Measurements from ENCODE around the gene HEATR3. TPM values are rescaled to one million over a fixed set of nuclear protein-coding genes. Genes with fewer than 3 reads are reported as not detected.

HEATR3 gene
- polyA plus RNA-seq, 3 donors = 10.4 to 40.6 (median 10.7) TPM

GRCh38 chr16:50153596-50154419, 88.0 kb downstream of the HEATR3 start:
- Mint-ChIP-seq H3K27me3 (ENCODE audit: low read depth in 3 of 3) (no peaks in the 10 kb centered on the region), H3K36me3 (peaks cover 9 to 11% of the 10 kb centered on the region in 2 donors), H3K27ac (peak overlapping the region in 6 of 7 donors; percentile 45 to 95 (median 81)), H3K4me3 (peak overlapping the region; percentile 90 to 94), H3K4me1 (peaks cover 42% of the 10 kb centered on the region), H3K9me3 (no peaks in the 10 kb centered on the region)
- Histone ChIP-seq H3K9me3 (replicated peaks in 1 of 2; ENCODE audit: control insufficient read depth in 1 of 2, insufficient read depth in 1 of 2, low read length in 2 of 2) (no peaks in the 10 kb centered on the region), H3K4me3 (replicated peaks in 1 of 3; ENCODE audit: low read depth in 2 of 3, low read length in 3 of 3) (peak overlapping the region; percentile 75 to 97 (median 96)), H3K4me1 (ENCODE audit: control insufficient read depth in 1 of 2, insufficient read depth in 2 of 2, low read length in 2 of 2) (peaks cover 30 to 38% of the 10 kb centered on the region in 2 donors), H3K79me2 (ENCODE audit: insufficient read depth, low read length) (peaks cover 51% of the 10 kb centered on the region), H3K4me2 (replicated peaks; ENCODE audit: extremely low read depth, low read length, poor library complexity, severe bottlenecking) (peak overlapping the region; percentile 93), H3K9ac (ENCODE audit: insufficient read depth, low read length, poor library complexity, severe bottlenecking) (peak overlapping the region; percentile 80), H3K27ac (ENCODE audit: low read depth in 1 of 2, low read length in 2 of 2) (peak overlapping the region; percentile 12 to 84), H3K36me3 (replicated peaks in 1 of 2; ENCODE audit: control insufficient read depth in 1 of 2, insufficient read depth in 2 of 2, low read length in 2 of 2) (no peaks in the 10 kb centered on the region), H4K20me1 (ENCODE audit: insufficient read depth, low read length) (peaks cover 50% of the 10 kb centered on the region), H3K27me3 (ENCODE audit: control insufficient read depth in 2 of 2, insufficient read depth in 2 of 2, low read length in 2 of 2) (no peaks in the 10 kb centered on the region), H2AFZ (ENCODE audit: insufficient read depth, low read depth, low read length, poor library complexity, severe bottlenecking) (peak overlapping the region; percentile 65)
- 1% methylated on average over 79 of the region's 89 CpGs for WGBS (ENCODE audit: insufficient coverage)
- intact Hi-C loops (cut with micrococcal nuclease) = loop anchor here (5.0 to 10.0 kb wide), 9 partner anchors 47 to 531 kb away; partner anchors contain the start of genes CNEP1R1 (in 1 of the 2), HEATR3 (in 1 of the 2) and SNX20 (in 1 of the 2)
- peak; percentile 24 to 45 (median 37) for DNase-seq
- TF ChIP-seq CTCF (IDR thresholded peaks at IDR 0.05) = no peak

- peak overlapping the region; percentile 93 for H3K4me2 ChIP-seq (replicated peaks; ENCODE audit: extremely low read depth, low read length, poor library complexity, severe bottlenecking)
- peaks cover 46% of the 10 kb centered on the region for H3K4me1 Mint-ChIP-seq
- peak overlapping the region; percentile 53 to 95 (median 88) for H3K27ac Mint-ChIP-seq
- no peaks in the 10 kb centered on the region for H3K27me3 Mint-ChIP-seq (ENCODE audit: low read depth in 3 of 3)
- H3K27me3 ChIP-seq (ENCODE audit: control insufficient read depth in 2 of 2, insufficient read depth in 2 of 2, low read length in 2 of 2) = no peaks in the 10 kb centered on the region
- no peak overlapping the region for H2AFZ ChIP-seq (ENCODE audit: insufficient read depth, low read depth, low read length, poor library complexity, severe bottlenecking)
- peaks cover 15 to 16% of the 10 kb centered on the region in 2 donors for H3K36me3 Mint-ChIP-seq
- H3K4me1 ChIP-seq (ENCODE audit: control insufficient read depth in 1 of 2, insufficient read depth in 2 of 2, low read length in 2 of 2) = peaks cover 30 to 38% of the 10 kb centered on the region in 2 donors
- no peak for TF ChIP-seq CTCF (IDR thresholded peaks at IDR 0.05)
- H3K9me3 Mint-ChIP-seq = no peaks in the 10 kb centered on the region
- H3K4me3 ChIP-seq (replicated peaks in 1 of 3; ENCODE audit: low read depth in 2 of 3, low read length in 3 of 3) = peak overlapping the region; percentile 75 to 97 (median 96)
- intact Hi-C loops (cut with micrococcal nuclease) = loop anchor here (5.0 to 10.0 kb wide), 9 partner anchors 47 to 530 kb away; partner anchors contain the start of genes CNEP1R1 (in 1 of the 2), HEATR3 (in 1 of the 2) and SNX20 (in 1 of the 2)
- 67% methylated on average over 4 of the region's 10 CpGs for WGBS (ENCODE audit: insufficient coverage)
- no peaks in the 10 kb centered on the region for H3K9me3 ChIP-seq (replicated peaks in 1 of 2; ENCODE audit: control insufficient read depth in 1 of 2, insufficient read depth in 1 of 2, low read length in 2 of 2)
- H3K27ac ChIP-seq (ENCODE audit: low read depth in 1 of 2, low read length in 2 of 2) = peak overlapping the region; percentile 12 to 84
- H3K9ac ChIP-seq (ENCODE audit: insufficient read depth, low read length, poor library complexity, severe bottlenecking) = peak overlapping the region; percentile 80
- no peak for DNase-seq
- H3K36me3 ChIP-seq (replicated peaks in 1 of 2; ENCODE audit: control insufficient read depth in 1 of 2, insufficient read depth in 2 of 2, low read length in 2 of 2) = no peaks in the 10 kb centered on the region
- H4K20me1 ChIP-seq (ENCODE audit: insufficient read depth, low read length) = peaks cover 57% of the 10 kb centered on the region
- H3K4me3 Mint-ChIP-seq = peak overlapping the region; percentile 90 to 94
- H3K79me2 ChIP-seq (ENCODE audit: insufficient read depth, low read length) = peaks cover 58% of the 10 kb centered on the region
Observed at GRCh38 chr16:50154420-50154950, 88.7 kb downstream of the HEATR3 start.
